HepG2 (cell line): Measurements from ENCODE around the gene DRD1. TPM values are rescaled to one million over a fixed set of nuclear protein-coding genes. Genes with fewer than 3 reads are reported as not detected.

Experiments used
- ATAC-seq: fragments of 200-7000 bp; cut with Tn5 transposase; 3 replicates; pipeline ENCODE4 v1.9.1; 2020; ENCODE audit warnings: mild to moderate bottlenecking, moderate library complexity
- BruUV-seq: library from RNA; stranded (reverse); fragments of 400-500 nt; replicated peaks from 2 replicates; lab custom pipeline; 2021; lab: Mats Ljungman, UMichigan
- CTCF ChIA-PET: fragments of 300-600 bp; formaldehyde crosslinking; extraction: SDS; loops from one replicate; lab custom pipeline; 2021; ENCODE audit warnings: low total read pairs, inconsistent platforms, low intra/inter-chr PET ratio; lab: Yijun Ruan, JAX
- POLR2A ChIA-PET: fragments of 350-600 bp; sonication (Branson Sonifier 250); formaldehyde crosslinking; loops from one replicate; lab custom pipeline; 2020; ENCODE audit warnings: antibody characterized with exemption, inconsistent platforms; lab: Yijun Ruan, JAX
- DNase-seq: peaks from one replicate; pipeline ENCODE4 v3.0.0-alpha.2; 2015; ENCODE audit warnings: low spot score
- FAIRE-seq: peaks from 3 replicates; lab custom pipeline; 2011; peaks lifted over from hg19 to GRCh38; lab: Jason Lieb, UNC
- H2AFZ ChIP-seq: one replicate; pipeline ENCODE4 v1.6.1; 2011; ENCODE audit warnings: low read length, inconsistent platforms
- H3K27ac ChIP-seq: fragments of 300-600 bp; 3 replicates; pipeline ENCODE4 v1.8.0; 2011; ENCODE audit warnings: mixed run types, mild to moderate bottlenecking, mixed read lengths, low read length, inconsistent platforms; ENCODE audit not compliant: insufficient read depth; ENCODE audit errors: extremely low read length
- H3K27me3 ChIP-seq, 2 experiments: fragments of 200-600 bp in 1 of 2; 2 replicates in 1 of 2; 3 replicates in 1 of 2; pipeline versions ENCODE4 v1.6.0 to v1.8.0; 2011; ENCODE audit warnings: low read length in 2 of 2, mild to moderate bottlenecking in 2 of 2, moderate library complexity in 2 of 2, inconsistent platforms in 1 of 2; ENCODE audit not compliant: insufficient read depth in 2 of 2, control insufficient read depth in 1 of 2
- H3K36me3 ChIP-seq, 2 experiments: fragments of 200-600 bp in 1 of 2; replicated peaks in 1 of 2; 2 replicates in 1 of 2; 3 replicates in 1 of 2; pipeline versions ENCODE4 v1.5.1 to v1.8.0; 2011; ENCODE audit warnings: low read length in 2 of 2, inconsistent platforms in 1 of 2; ENCODE audit not compliant: insufficient read depth in 2 of 2, control insufficient read depth in 1 of 2
- H3K4me1 ChIP-seq: 2 replicates; pipeline ENCODE4 v1.5.1; 2012; ENCODE audit warnings: low read length, inconsistent platforms; ENCODE audit not compliant: insufficient read depth
- H3K4me2 ChIP-seq: 2 replicates; pipeline ENCODE4 v1.6.0; 2011; ENCODE audit warnings: low read depth, low read length, inconsistent platforms
- H3K4me3 ChIP-seq, 3 experiments: fragments of 200-600 bp in 1 of 3; sonication (generic), shearing (Covaris generic) in 1 of 3; replicated peaks in 1 of 3; 2 replicates each; pipeline ENCODE4 v1.5.1; 2011 to 2016; ENCODE audit warnings: low read length in 3 of 3, inconsistent platforms in 2 of 3, low read depth in 2 of 3, mild to moderate bottlenecking in 2 of 3, control low read depth in 1 of 3, mixed read lengths in 1 of 3; ENCODE audit not compliant: insufficient read depth in 1 of 3
- H3K79me2 ChIP-seq: one replicate; pipeline ENCODE4 v1.6.1; 2011; ENCODE audit warnings: low read length, inconsistent platforms; ENCODE audit not compliant: insufficient read depth
- H3K9ac ChIP-seq: 2 replicates; pipeline ENCODE4 v1.6.0; 2011; ENCODE audit warnings: mild to moderate bottlenecking, low read depth, low read length, inconsistent platforms; ENCODE audit not compliant: insufficient read depth
- H3K9me3 ChIP-seq: 2 replicates; pipeline ENCODE4 v1.5.1; 2012; ENCODE audit warnings: mild to moderate bottlenecking, low read length
- H4K20me1 ChIP-seq: 2 replicates; pipeline ENCODE4 v1.6.0; 2011; ENCODE audit warnings: inconsistent platforms, mild to moderate bottlenecking, low read length, moderate library complexity; ENCODE audit not compliant: insufficient read depth
- CHD4 ChIP-seq: fragments of 200-600 bp; sonication (generic); IDR thresholded peaks from 2 replicates; pipeline ENCODE4 v1.7.0; 2017; ENCODE audit warnings: mild to moderate bottlenecking, low read length, borderline replicate concordance
- NFYB ChIP-seq: sonication (generic); formaldehyde crosslinking; IDR thresholded peaks from 2 replicates; pipeline ENCODE4 v1.4.0; 2020; ENCODE audit warnings: missing genetic modification reagents
- NFYC ChIP-seq: IDR thresholded peaks from 2 replicates; pipeline ENCODE4 v1.6.1; 2016; ENCODE audit warnings: missing genetic modification reagents, missing compliant biosample characterization
- SKI ChIP-seq: fragments of 450-650 bp; IDR thresholded peaks from one replicate; pipeline ENCODE4 v1.6.1; 2018; ENCODE audit warnings: mild to moderate bottlenecking; ENCODE audit not compliant: partially characterized antibody
- TCF12 ChIP-seq, 2 experiments: fragments of 450-650 bp in 1 of 2; sonication (generic) in 1 of 2; formaldehyde crosslinking in 1 of 2; IDR thresholded peaks; 2 replicates each; pipeline versions ENCODE4 v1.6.1 to v1.8.0; 2017 to 2022; ENCODE audit warnings: antibody characterized with exemption in 1 of 2, mild to moderate bottlenecking in 1 of 2, missing genetic modification reagents in 1 of 2, moderate library complexity in 1 of 2
- ZNF138 ChIP-seq: sonication (generic); formaldehyde crosslinking; IDR thresholded peaks from 2 replicates; pipeline ENCODE4 v1.5.0; 2020; ENCODE audit warnings: mild to moderate bottlenecking, low read depth, missing genetic modification reagents
- ZNF550 ChIP-seq: sonication (generic); formaldehyde crosslinking; IDR thresholded peaks from 2 replicates; pipeline ENCODE4 v1.4.0; 2020; ENCODE audit warnings: mild to moderate bottlenecking, missing genetic modification reagents, borderline replicate concordance
- ZNF839 ChIP-seq: sonication (generic); formaldehyde crosslinking; IDR thresholded peaks from 2 replicates; pipeline ENCODE4 v1.4.0; 2020; ENCODE audit warnings: missing genetic modification reagents, mild to moderate bottlenecking, borderline replicate concordance
- WGBS: methylation state at CpG from one replicate; pipeline ENCODE4 v1.1.6; 2017; ENCODE audit warnings: low lambda C conversion rate; 5-methylcytosine and 5-hydroxymethylcytosine counted together
- in situ Hi-C: cut with HindIII; loops from 2 replicates; pipeline ENCODE4 v1.10.0; 2017; ENCODE audit warnings: low pct_unique_long_range_greater_than_20kb; ENCODE audit not compliant: extremely low pct_ligation_motif_present
- intact Hi-C: fragments of 100-400 bp; cut with micrococcal nuclease; formaldehyde crosslinking; loops from one replicate; pipeline ENCODE4 v1.10.0; 2022; ENCODE audit not compliant: unreplicated experiment
- polyA plus RNA-seq, 8 experiments: library from polyadenylated mRNA; depleted of rRNA in 3 of 8; stranded (reverse) in 7 of 8; unstranded in 1 of 8; fragments of >200 nt; fragmentation: Illumina TruSeq in 4 of 8; extraction: Trizol in 4 of 8; gene quantifications; 2 replicates each; pipeline versions ENCODE4 v1.2.1 to v1.2.3, GENCODE V29; 2011 to 2016; ENCODE audit warnings: low read depth in 4 of 8, missing spikeins in 1 of 8, mixed read lengths in 1 of 8; ENCODE audit not compliant: insufficient read depth in 1 of 8
- total RNA-seq, 5 experiments: library from RNA; depleted of rRNA; stranded (reverse); fragments of >200 nt; fragmentation: Illumina TruSeq; extraction: Trizol; gene quantifications; 2 replicates each; pipeline ENCODE4 v1.2.3, GENCODE V29; 2016; ENCODE audit warnings: low read depth in 1 of 5
- TF ChIP-seq, protein P1 (sequence below): sonication (generic); formaldehyde crosslinking; IDR thresholded peaks from 2 replicates; pipeline ENCODE4 v1.8.0; 2022; ENCODE audit warnings: mild to moderate bottlenecking, missing genetic modification reagents
- TF ChIP-seq, protein P2 (sequence below), 2 experiments: sonication (generic) in 1 of 2; formaldehyde crosslinking in 1 of 2; IDR thresholded peaks; 2 replicates each; pipeline versions ENCODE4 v1.5.1 to v1.6.1; 2011 to 2020; ENCODE audit warnings: borderline replicate concordance in 1 of 2, low read depth in 1 of 2, low read length in 1 of 2, mild to moderate bottlenecking in 1 of 2, missing genetic modification reagents in 1 of 2, moderate library complexity in 1 of 2
- TF ChIP-seq, protein P3 (sequence below), 2 experiments: sonication (generic) in 1 of 2; formaldehyde crosslinking in 1 of 2; IDR thresholded peaks; 2 replicates each; pipeline versions ENCODE4 v1.4.0 to v1.6.1; 2018 to 2020; ENCODE audit warnings: missing genetic modification reagents in 2 of 2, borderline replicate concordance in 1 of 2, low read depth in 1 of 2, mild to moderate bottlenecking in 1 of 2, missing biosample characterization in 1 of 2

DRD1 gene
- total and polyA plus RNA-seq, 2 of the 13 experiments (the other 11 are each of a cell fraction or from before 2014, with no cell fraction given): not detected

DNA sequence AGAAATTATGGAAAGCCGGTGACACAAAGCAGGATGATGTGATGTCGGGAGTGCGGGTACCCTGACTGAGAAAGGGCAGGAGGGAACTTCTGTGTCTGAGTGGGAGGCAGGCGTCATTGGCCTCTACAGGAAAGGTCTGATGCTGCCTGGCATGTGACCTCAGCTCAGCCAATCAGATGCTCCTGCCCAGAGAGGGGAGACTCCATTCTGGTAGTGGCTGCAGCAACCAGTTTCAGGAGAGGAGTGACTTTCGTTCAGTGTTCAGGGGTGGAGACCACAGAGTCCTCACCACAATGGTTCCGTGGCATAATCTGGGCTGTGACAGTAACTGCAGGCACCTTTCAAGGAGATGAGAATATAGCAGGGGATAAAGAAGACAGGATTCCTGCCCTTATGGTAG lies 27.6 kb upstream of the DRD1 start:
- no peaks in the 10 kb centered on the region for H3K9me3 ChIP-seq
- in situ Hi-C loops: no loop called here
- CTCF ChIA-PET: no interaction called here
- FAIRE-seq: no peak
- peaks cover 3 to 34% of the 10 kb centered on the region in 2 experiments; a peak in 4 of 5 replicates for H3K27me3 ChIP-seq
- TF ChIP-seq, protein P1, sequence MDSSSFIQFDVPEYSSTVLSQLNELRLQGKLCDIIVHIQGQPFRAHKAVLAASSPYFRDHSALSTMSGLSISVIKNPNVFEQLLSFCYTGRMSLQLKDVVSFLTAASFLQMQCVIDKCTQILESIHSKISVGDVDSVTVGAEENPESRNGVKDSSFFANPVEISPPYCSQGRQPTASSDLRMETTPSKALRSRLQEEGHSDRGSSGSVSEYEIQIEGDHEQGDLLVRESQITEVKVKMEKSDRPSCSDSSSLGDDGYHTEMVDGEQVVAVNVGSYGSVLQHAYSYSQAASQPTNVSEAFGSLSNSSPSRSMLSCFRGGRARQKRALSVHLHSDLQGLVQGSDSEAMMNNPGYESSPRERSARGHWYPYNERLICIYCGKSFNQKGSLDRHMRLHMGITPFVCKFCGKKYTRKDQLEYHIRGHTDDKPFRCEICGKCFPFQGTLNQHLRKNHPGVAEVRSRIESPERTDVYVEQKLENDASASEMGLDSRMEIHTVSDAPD: no peak
- peak; percentile 54 for TF ChIP-seq NFYC
- TF ChIP-seq NFYB (CRISPR knock-in tag): peak; percentile 68
- TF ChIP-seq CHD4: no peak
- no peak for TF ChIP-seq ZNF550
- TF ChIP-seq ZNF138 (CRISPR knock-in tag): no peak
- no peak for TF ChIP-seq ZNF839 (CRISPR knock-in tag)
- no peak for TF ChIP-seq TCF12 (IDR thresholded peaks at IDR 0.05)
- TF ChIP-seq TCF12 (CRISPR knock-in tag; IDR thresholded peaks at IDR 0.05): no peak
- TF ChIP-seq SKI: no peak
- TF ChIP-seq, protein P2, sequence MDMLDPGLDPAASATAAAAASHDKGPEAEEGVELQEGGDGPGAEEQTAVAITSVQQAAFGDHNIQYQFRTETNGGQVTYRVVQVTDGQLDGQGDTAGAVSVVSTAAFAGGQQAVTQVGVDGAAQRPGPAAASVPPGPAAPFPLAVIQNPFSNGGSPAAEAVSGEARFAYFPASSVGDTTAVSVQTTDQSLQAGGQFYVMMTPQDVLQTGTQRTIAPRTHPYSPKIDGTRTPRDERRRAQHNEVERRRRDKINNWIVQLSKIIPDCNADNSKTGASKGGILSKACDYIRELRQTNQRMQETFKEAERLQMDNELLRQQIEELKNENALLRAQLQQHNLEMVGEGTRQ (IDR thresholded peaks at IDR 0.05; ENCODE audit: low read depth, low read length): peak; percentile 42; the same call in 1 of the 2 replicates
- TF ChIP-seq, protein P2 (CRISPR knock-in tag; IDR thresholded peaks at IDR 0.05; ENCODE audit: borderline replicate concordance): no peak
- TF ChIP-seq, protein P3, sequence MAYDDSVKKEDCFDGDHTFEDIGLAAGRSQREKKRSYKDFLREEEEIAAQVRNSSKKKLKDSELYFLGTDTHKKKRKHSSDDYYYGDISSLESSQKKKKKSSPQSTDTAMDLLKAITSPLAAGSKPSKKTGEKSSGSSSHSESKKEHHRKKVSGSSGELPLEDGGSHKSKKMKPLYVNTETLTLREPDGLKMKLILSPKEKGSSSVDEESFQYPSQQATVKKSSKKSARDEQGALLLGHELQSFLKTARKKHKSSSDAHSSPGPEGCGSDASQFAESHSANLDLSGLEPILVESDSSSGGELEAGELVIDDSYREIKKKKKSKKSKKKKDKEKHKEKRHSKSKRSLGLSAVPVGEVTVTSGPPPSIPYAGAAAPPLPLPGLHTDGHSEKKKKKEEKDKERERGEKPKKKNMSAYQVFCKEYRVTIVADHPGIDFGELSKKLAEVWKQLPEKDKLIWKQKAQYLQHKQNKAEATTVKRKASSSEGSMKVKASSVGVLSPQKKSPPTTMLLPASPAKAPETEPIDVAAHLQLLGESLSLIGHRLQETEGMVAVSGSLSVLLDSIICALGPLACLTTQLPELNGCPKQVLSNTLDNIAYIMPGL (CRISPR knock-in tag; IDR thresholded peaks at IDR 0.05; ENCODE audit: borderline replicate concordance in 1 of 2, low read depth in 1 of 2): no peak
- TF ChIP-seq, all 625 proteins: peak for 3
- no peak overlapping the region for H3K27ac ChIP-seq
- no peaks in the 10 kb centered on the region for H3K36me3 ChIP-seq
- H3K79me2 ChIP-seq: no peaks in the 10 kb centered on the region
- ATAC-seq (no peak), DNase-seq (no peak)
- no peak overlapping the region for H3K4me2 ChIP-seq
- H3K9ac ChIP-seq: no peak overlapping the region
- no peaks in the 10 kb centered on the region for H4K20me1 ChIP-seq
- WGBS: 52% methylated on average over 6 of the region's 6 CpGs
- no TSS peak for BruUV-seq
- intact Hi-C loops: no loop called here
- peaks cover 35% of the 10 kb centered on the region for H3K4me1 ChIP-seq
- no peak overlapping the region for H3K4me3 ChIP-seq
- POLR2A ChIA-PET: no interaction called here
- no peak overlapping the region for H2AFZ ChIP-seq
